Small intestine (tissue), 7 donors: ENCODE data around the gene RNF121. TPM values are rescaled to one million over a fixed set of nuclear protein-coding genes. Genes with fewer than 3 reads are reported as not detected.

Source experiments
- DNase-seq, 2 donors: peaks; one replicate each; pipeline versions ENCODE4 v3.0.0 to v3.0.0-alpha.2; 2013
- FAIRE-seq: peaks from 2 replicates; lab custom pipeline; 2012; peaks lifted over from hg19 to GRCh38; lab: Jason Lieb, UNC
- H3K27ac ChIP-seq, 3 donors: one replicate each; pipeline ENCODE4 v1.5.1; 2013; ENCODE audit warnings: low read length in 2 of 3, mild to moderate bottlenecking in 2 of 3, control low read depth in 1 of 3, inconsistent platforms in 1 of 3, low read depth in 1 of 3, moderate library complexity in 1 of 3
- H3K27me3 ChIP-seq, 3 donors: one replicate each; pipeline ENCODE4 v1.6.1; 2013; ENCODE audit warnings: low read length in 3 of 3, inconsistent platforms in 1 of 3; ENCODE audit not compliant: control insufficient read depth in 3 of 3, insufficient read depth in 3 of 3
- H3K36me3 ChIP-seq, 3 donors: one replicate each; pipeline ENCODE4 v1.6.1; 2013; ENCODE audit warnings: low read length in 3 of 3, inconsistent platforms in 1 of 3, low read depth in 1 of 3, mild to moderate bottlenecking in 1 of 3, moderate library complexity in 1 of 3; ENCODE audit not compliant: control insufficient read depth in 3 of 3, insufficient read depth in 2 of 3
- H3K4me1 ChIP-seq, 3 donors: one replicate each; pipeline ENCODE4 v1.6.1; 2013; ENCODE audit warnings: low read length in 2 of 3, inconsistent platforms in 1 of 3, low read depth in 1 of 3, mild to moderate bottlenecking in 1 of 3, moderate library complexity in 1 of 3; ENCODE audit not compliant: control insufficient read depth in 3 of 3, insufficient read depth in 2 of 3
- H3K4me3 ChIP-seq, 3 donors: one replicate each; pipeline ENCODE4 v1.5.1; 2013; ENCODE audit warnings: low read length in 3 of 3, control low read depth in 1 of 3, inconsistent platforms in 1 of 3, low read depth in 1 of 3, mild to moderate bottlenecking in 1 of 3, moderate library complexity in 1 of 3
- H3K9me3 ChIP-seq, 2 donors: one replicate each; pipeline ENCODE4 v1.6.1; 2013; ENCODE audit warnings: low read depth in 1 of 2, low read length in 1 of 2; ENCODE audit not compliant: control insufficient read depth in 2 of 2, insufficient read depth in 1 of 2
- WGBS, 3 donors: extraction: QIAGEN DNeasy Blood & Tissue Kit; methylation state at CpG; one replicate each; pipeline ENCODE4 v1.1.7; 2013; 5-methylcytosine and 5-hydroxymethylcytosine counted together
- polyA plus RNA-seq, 4 donors: library from polyadenylated mRNA; stranded (reverse) in 3 of 4; unstranded in 1 of 4; fragments of 200-250 nt in 3 of 4; fragments of 120-200 nt in 1 of 4; gene quantifications; one replicate each; pipeline versions ENCODE4 v1.2.1 to v1.2.3, GENCODE V29; 2013
- donor health status: healthy with polysubstance abuse.
- donor health status: control.
- donor health status: control.
- donor health status: Bipolar disorder and iron deficiency.
- donor health status: healthy.

RNF121 gene
- polyA plus RNA-seq, 4 donors, result 15.9 to 38.6 (median 23.5) TPM

GRCh38 chr11:71986131-71986530 lies 57.3 kb downstream of the RNF121 start:
- peaks cover 2 to 38% (median 4%) of the 10 kb centered on the region in 3 donors for H3K36me3 ChIP-seq
- no peaks in the 10 kb centered on the region for H3K27me3 ChIP-seq
- no peaks in the 10 kb centered on the region for H3K9me3 ChIP-seq
- FAIRE-seq, result no peak
- H3K4me3 ChIP-seq, result no peak overlapping the region
- no peaks in the 10 kb centered on the region for H3K4me1 ChIP-seq
- no peak for DNase-seq
- no peak overlapping the region for H3K27ac ChIP-seq
- WGBS, 3 donors, result 79 to 95% (median 92%) methylated on average over 2 of the region's 2 CpGs

GRCh38 chr11:71987521-71987920 lies 58.7 kb downstream of the RNF121 start:
- DNase-seq (no peak), FAIRE-seq (no peak)
- Histone ChIP-seq H3K9me3 (no peaks in the 10 kb centered on the region), H3K27me3 (no peaks in the 10 kb centered on the region), H3K4me3 (no peak overlapping the region), H3K4me1 (no peaks in the 10 kb centered on the region), H3K27ac (no peak overlapping the region), H3K36me3 (peaks cover 2 to 40% (median 4%) of the 10 kb centered on the region in 3 donors)
- WGBS, 3 donors, result 43 to 50% (median 43%) methylated on average over 2 of the region's 2 CpGs

- FAIRE-seq (no peak), DNase-seq (no peak)
- WGBS, 3 donors, result 72 to 91% (median 88%) methylated on average over 3 of the region's 3 CpGs
- H3K36me3 ChIP-seq, result peaks cover 2 to 38% (median 4%) of the 10 kb centered on the region in 3 donors
- no peaks in the 10 kb centered on the region for H3K27me3 ChIP-seq
- no peaks in the 10 kb centered on the region for H3K9me3 ChIP-seq
- H3K4me3 ChIP-seq, result no peak overlapping the region
- H3K4me1 ChIP-seq, result no peaks in the 10 kb centered on the region
- no peak overlapping the region for H3K27ac ChIP-seq
Observed at GRCh38 chr11:71988050-71988449, 59.2 kb downstream of the RNF121 start.

GRCh38 chr11:71990701-71991100 lies 61.9 kb downstream of the RNF121 start:
- Histone ChIP-seq H3K27ac (no peak overlapping the region), H3K4me1 (no peaks in the 10 kb centered on the region), H3K36me3 (peaks cover 0 to 35% (median 2%) of the 10 kb centered on the region in 3 donors), H3K27me3 (no peaks in the 10 kb centered on the region), H3K4me3 (no peak overlapping the region), H3K9me3 (no peaks in the 10 kb centered on the region)
- no peak for DNase-seq
- FAIRE-seq, result no peak
- 53 to 63% (median 58%) methylated on average over 3 of the region's 3 CpGs for WGBS, 3 donors

- no peak overlapping the region for H3K4me3 ChIP-seq
- H3K4me1 ChIP-seq, result no peaks in the 10 kb centered on the region
- FAIRE-seq (no peak), DNase-seq (no peak)
- no peaks in the 10 kb centered on the region for H3K9me3 ChIP-seq
- 79 to 93% (median 84%) methylated on average over 3 of the region's 3 CpGs for WGBS, 3 donors
- H3K27me3 ChIP-seq, result no peaks in the 10 kb centered on the region
- H3K36me3 ChIP-seq, result peaks cover 0 to 42% (median 2%) of the 10 kb centered on the region in 3 donors
- no peak overlapping the region for H3K27ac ChIP-seq
Observed at GRCh38 chr11:71991494-71991893, 62.6 kb downstream of the RNF121 start.

- no peak for FAIRE-seq
- 78 to 86% (median 82%) methylated on average over 3 of the region's 3 CpGs for WGBS, 3 donors
Observed at GRCh38 chr11:71992136-71992730, 63.4 kb downstream of the RNF121 start.

GRCh38 chr11:71994786-71995185 lies 65.9 kb downstream of the RNF121 start:
- Histone ChIP-seq H3K4me1 (peaks cover 0 to 8% (median 0%) of the 10 kb centered on the region in 3 donors), H3K9me3 (no peaks in the 10 kb centered on the region), H3K4me3 (no peak overlapping the region), H3K36me3 (peaks cover 0 to 62% (median 0%) of the 10 kb centered on the region in 3 donors), H3K27me3 (no peaks in the 10 kb centered on the region), H3K27ac (no peak overlapping the region)
- WGBS, 3 donors, result 87 to 96% (median 93%) methylated on average over 3 of the region's 3 CpGs
- FAIRE-seq (no peak), DNase-seq (no peak)

More at GRCh38 chr11:71992136-71992730, 63.4 kb downstream of the RNF121 start:
- Histone ChIP-seq H3K4me1 (no peaks in the 10 kb centered on the region), H3K4me3 (no peak overlapping the region), H3K36me3 (peaks cover 0 to 49% (median 0%) of the 10 kb centered on the region in 3 donors), H3K27me3 (no peaks in the 10 kb centered on the region), H3K27ac (no peak overlapping the region), H3K9me3 (no peaks in the 10 kb centered on the region)
- DNase-seq, result no peak

- no peak overlapping the region for H3K4me3 ChIP-seq
- DNase-seq, result no peak
- H3K36me3 ChIP-seq, result peaks cover 0 to 66% (median 3%) of the 10 kb centered on the region in 3 donors
- H3K27ac ChIP-seq, result no peak overlapping the region
- H3K4me1 ChIP-seq, result peaks cover 0 to 12% (median 0%) of the 10 kb centered on the region in 3 donors
- H3K9me3 ChIP-seq, result no peaks in the 10 kb centered on the region
- no peak for FAIRE-seq
- no peaks in the 10 kb centered on the region for H3K27me3 ChIP-seq
- WGBS, 3 donors, result 91 to 95% (median 95%) methylated on average over 3 of the region's 3 CpGs
Observed at GRCh38 chr11:71995726-71996291, 67.0 kb downstream of the RNF121 start.
